NCI-H128 (cell line): ENCODE measurements around the gene ATP11A.
"Not testable (repeated sequence)": the region's sequence is repeated elsewhere in the genome, so short reads cannot be mapped to it uniquely, and the experiment has no call there.

Source experiments
- DNase-seq: peaks from one replicate; lab custom pipeline; 2025; ENCODE audit not compliant: unreplicated experiment; lab: John Stamatoyannopoulos, UW

ATP11A gene

GRCh38 chr13:112709316-112709715 is 19.5 kb downstream of the ATP11A start:
- DNase-seq, result not testable (repeated sequence)

- DNase-seq, result no peak
Measured at GRCh38 chr13:112709825-112710783, 20.3 kb downstream of the ATP11A start.

DNA sequence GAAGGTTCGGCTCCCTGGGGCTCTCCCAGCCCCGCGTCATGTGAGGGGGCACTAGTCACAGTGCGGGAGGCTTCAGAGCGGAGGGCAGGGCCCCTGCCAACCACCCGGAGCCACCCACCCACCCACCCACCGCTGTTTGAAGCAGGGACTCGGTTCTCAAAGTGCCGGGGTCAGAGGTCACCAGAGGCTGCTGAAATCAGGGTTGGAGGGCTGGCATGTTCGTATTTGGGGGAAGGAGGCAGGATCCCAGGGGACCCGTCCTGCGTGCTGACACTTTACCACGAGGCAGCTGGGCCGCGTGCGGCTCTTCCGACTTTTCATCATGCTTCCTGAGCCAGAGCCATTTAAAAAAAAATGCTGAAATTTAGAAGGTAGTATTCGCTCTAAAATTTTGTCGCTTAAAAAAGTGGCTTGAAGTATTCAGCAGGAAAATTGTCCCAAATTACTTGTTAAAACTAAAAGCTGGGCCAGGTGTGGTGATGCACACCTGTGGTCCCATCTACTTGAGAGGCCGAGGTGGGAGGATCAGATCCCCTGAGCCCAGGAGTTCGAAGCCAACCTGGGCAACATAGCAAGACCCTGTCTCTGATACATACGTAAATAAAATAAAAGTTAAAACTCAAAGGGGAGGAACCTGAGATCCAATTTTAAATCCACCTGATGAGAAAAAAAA is 21.2 kb downstream of the ATP11A start:
- DNase-seq, result no peak

GRCh38 chr13:112711528-112712265 is 21.9 kb downstream of the ATP11A start:
- no peak for DNase-seq

- no peak for DNase-seq
Measured at GRCh38 chr13:112712451-112713207, 22.8 kb downstream of the ATP11A start.

DNA sequence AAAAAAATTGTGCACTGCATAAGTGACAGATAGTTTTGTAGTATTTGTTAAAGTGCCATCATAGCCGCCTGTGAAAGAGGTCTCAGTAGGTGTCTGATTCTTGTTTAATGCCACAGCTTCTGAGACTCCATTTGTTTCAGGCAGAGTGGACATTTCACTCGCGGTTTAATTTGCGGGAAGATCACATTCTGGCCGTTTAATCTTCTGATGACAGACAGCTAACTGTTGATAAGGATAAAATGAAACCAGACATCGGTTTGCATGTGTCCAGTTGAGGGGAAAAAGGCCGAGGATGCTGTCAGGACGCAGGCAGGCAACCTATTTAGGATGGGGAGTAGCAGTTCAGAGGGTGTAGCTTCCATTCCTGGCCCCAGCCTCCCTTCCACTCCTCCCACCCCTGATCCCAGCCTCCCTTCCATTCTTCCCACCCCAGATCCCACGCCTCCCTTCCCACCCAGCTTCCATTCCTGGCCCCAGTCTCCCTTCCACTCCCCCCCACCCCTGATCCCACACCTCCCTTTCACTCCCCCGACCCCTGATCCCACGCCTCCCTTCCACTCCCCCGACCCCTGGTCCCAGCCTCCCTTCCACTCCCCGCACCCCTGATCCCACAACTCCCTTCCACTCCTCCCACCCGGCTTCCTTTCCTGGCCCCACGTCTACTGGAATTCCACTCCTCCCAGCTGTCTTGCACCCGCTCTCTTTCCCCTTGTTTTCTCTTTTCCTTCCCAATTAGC is 23.8 kb downstream of the ATP11A start:
- DNase-seq, result no peak

DNA sequence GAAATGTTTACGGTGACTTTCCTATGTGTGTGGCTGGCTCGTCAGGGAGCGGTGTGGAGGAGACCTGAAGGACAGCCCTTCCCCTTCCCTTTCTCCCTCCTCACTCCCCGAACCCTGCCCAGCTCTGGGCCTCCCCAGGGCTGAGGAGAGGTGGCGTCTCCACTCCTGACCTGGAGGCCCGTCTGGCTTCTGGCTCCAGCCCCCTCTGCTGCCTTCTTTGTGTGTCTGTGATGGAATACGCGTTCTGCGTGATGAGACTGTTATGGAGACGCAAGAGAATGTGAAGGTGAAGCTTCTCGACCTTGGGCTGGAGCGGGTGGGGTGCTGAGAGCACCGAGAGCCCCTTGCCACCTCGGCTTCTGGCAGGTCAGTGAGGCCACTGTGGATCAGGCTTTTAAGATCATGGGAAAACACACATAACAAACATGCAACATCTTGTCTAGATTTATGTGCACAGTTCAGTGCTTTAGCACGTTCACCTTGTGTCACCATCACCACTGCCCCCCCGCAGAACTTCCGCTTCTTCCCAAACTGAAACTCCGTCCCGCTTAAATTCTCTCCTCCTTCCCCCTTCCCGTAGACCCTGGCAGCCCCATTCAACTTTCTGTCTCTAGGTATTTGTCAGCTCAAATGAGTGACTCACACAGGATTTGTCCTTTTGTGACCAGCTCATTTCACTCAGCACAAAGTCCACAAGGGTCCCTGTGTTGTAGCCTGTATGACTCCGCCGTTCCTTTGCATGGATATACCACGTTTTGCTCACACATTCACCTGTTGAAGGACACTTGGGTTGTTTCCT is 24.7 kb downstream of the ATP11A start:
- no peak for DNase-seq

GRCh38 chr13:112715210-112715609 is 25.4 kb downstream of the ATP11A start:
- no peak for DNase-seq

DNA sequence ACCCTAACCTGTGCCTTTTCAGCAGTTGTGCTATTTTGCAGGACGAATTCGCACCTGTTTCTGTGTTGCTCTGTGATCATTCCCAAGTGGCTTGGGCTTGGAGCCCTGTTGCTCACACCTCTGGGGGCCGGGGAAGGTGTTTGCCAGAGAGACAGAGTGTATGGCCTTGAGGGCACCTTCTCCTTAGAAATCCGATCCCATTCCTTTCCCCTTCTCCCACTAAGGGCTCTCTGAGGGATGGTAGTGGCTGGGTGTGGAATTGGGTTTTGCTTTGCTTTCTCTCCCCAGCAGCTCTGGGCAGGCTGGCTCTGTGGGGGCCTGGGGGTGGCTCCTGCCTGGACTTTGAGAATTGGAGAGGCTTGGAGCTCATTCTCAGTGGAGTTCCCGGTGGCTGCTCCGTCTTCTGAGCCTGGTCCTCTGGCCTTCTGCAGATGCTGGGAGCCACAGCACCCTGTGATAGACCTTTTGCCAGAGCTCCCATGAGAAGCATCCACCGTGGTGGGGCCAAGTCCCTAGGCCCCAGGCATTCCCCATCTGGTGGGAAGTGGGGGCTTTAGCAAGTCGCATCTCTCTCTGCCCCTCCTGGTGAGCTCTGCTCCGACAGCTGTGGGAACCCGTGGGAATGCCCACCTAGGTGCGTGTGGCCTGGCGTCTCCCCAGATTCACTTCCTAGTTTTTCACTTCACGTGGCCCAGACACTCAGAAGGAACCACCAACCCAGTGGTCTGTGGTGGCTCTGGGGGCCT is 26.1 kb downstream of the ATP11A start:
- DNase-seq, result no peak

DNA sequence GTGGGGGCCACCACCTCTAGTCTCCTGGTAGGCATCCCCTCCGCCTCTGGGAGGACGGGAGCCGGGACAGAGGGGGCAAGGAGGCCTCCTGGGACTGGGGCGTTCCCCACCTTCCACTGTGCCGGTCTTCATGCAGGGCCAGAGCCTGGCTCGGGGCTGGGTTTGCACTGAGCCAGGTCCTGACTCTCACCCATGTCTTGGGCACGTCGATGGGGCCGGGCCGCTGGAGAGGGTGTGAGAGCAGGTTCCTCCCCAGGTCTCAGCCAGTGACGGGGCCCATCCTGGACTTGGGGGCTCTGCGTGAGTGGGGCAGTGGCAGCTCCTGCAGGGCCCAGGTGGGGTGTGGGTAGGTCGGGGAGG is 26.6 kb downstream of the ATP11A start:
- no peak for DNase-seq

GRCh38 chr13:112716841-112717520 is 27.1 kb downstream of the ATP11A start:
- no peak for DNase-seq

- DNase-seq, result no peak
Measured at GRCh38 chr13:112718318-112718717, 28.5 kb downstream of the ATP11A start.

DNA sequence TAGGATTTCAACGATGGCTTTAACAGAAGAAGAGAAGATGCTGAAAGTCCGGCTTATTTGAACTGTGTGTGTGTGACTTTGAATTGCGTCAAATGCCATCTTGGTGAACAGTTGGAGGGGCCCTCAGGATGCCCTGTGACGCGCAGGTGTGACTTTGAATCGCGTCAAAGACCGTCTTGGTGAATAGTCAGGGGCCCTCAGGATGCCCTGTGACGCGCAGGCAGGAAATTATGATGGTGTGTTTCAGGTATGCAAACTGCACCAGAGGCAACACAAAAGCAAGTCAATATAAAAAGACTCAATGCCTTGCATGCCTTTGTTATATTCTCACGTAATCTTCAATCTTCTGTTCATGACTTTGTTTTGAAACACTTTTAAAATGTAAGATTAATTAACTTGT is 29.2 kb downstream of the ATP11A start:
- DNase-seq, result no peak

GRCh38 chr13:112719556-112719955 is 29.7 kb downstream of the ATP11A start:
- DNase-seq, result no peak

- no peak for DNase-seq
Measured at GRCh38 chr13:112720251-112720650, 30.4 kb downstream of the ATP11A start.

GRCh38 chr13:112720814-112721197 is 31.0 kb downstream of the ATP11A start:
- DNase-seq, result no peak

DNA sequence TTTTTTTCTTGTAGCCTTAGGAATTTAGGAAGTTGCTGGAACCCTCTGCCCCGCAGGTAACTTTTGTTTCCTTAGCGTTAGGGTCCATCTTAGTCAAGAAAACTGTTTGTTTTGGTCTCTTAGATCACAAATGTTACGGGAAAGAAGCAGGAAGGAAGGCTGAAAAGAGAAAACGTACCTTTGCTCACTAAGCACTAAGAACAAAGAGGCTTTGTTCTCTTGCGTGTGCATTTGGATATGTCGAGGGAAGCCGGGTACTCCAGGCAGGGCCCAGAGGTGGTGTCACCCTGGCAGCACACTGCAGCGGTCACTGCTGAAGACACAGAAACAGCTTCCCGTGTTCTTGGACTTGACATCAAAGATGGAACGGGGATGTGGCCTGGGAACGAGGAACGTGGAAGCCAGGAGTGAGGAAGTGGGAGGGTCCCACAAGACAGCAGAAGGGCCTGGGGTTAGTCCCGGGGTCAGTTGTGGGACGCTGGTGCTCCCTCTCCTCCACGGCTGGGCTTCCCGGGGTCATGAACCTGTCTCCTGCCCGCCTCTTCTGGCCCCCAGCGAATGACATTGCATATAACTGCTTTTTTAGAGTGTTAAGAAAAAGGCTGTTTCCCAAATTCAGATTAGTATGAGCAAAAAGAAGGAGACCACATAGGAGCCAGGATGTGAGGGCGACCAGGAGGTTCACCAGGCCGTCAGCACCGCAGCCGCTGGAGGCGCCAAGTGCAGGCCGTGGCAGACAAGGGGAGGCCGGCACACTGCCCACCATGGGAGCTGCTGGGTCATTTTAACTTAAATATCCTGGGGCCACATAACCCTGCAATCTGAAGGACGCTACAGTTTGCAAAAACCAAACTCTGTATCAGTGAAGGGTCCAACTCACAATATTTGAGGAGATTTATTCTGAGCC is 31.6 kb downstream of the ATP11A start:
- DNase-seq, result no peak
